K562 (cell line): ENCODE data around the gene PTPRM. TPM values are rescaled to one million over a fixed set of nuclear protein-coding genes. Genes with fewer than 3 reads are reported as not detected.

Source experiments
- CHD7 ChIP-seq: fragments of 200-600 bp; sonication (generic); IDR thresholded peaks from one replicate; pipeline ENCODE4 v1.6.1; 2012; ENCODE audit warnings: mild to moderate bottlenecking, low read depth, low read length, inconsistent platforms
- CTBP1 ChIP-seq: fragments of 450-650 bp; IDR thresholded peaks from 2 replicates; pipeline ENCODE4 v1.6.1; 2016; ENCODE audit warnings: borderline replicate concordance
- GATA2 ChIP-seq: sonication (generic); formaldehyde crosslinking; IDR thresholded peaks from 2 replicates; pipeline ENCODE4 v1.4.0; 2020; ENCODE audit warnings: mild to moderate bottlenecking, missing genetic modification reagents
- MAFF ChIP-seq: IDR thresholded peaks from 2 replicates; pipeline ENCODE4 v1.6.1; 2012; ENCODE audit warnings: low read length, improper control_type of control experiment
- NFIC ChIP-seq: fragments of 450-650 bp; IDR thresholded peaks from 2 replicates; pipeline ENCODE4 v1.6.1; 2017; ENCODE audit warnings: mild to moderate bottlenecking, inconsistent platforms
- NR2C2 ChIP-seq, 2 experiments: fragments of 200-800 bp in 1 of 2; sonication (Bioruptor generic) in 1 of 2; sonication (generic) in 1 of 2; formaldehyde crosslinking in 1 of 2; IDR thresholded peaks; 2 replicates each; pipeline versions ENCODE4 v1.6.1 to v1.8.0; 2016 to 2022; ENCODE audit warnings: mild to moderate bottlenecking in 1 of 2, missing compliant biosample characterization in 1 of 2, missing genetic modification characterization in 1 of 2, missing genetic modification reagents in 1 of 2
- PHTF2 ChIP-seq: fragments of 250-450 bp; sonication (Bioruptor Pico); IDR thresholded peaks from 2 replicates; pipeline ENCODE4 v1.5.0; 2021; ENCODE audit warnings: mild to moderate bottlenecking
- SMAD1 ChIP-seq: fragments of 150-350 bp; IDR thresholded peaks from 2 replicates; pipeline ENCODE4 v1.6.1; 2014; ENCODE audit warnings: low read length, low read depth; ENCODE audit not compliant: partially characterized antibody
- SMAD3 ChIP-seq: fragments of 450-650 bp; formaldehyde crosslinking; conservative IDR thresholded peaks from 2 replicates; pipeline ENCODE4 v1.4.0; 2020; ENCODE audit warnings: mild to moderate bottlenecking
- THAP7 ChIP-seq: fragments of 250-450 bp; sonication (Bioruptor Pico); IDR thresholded peaks from 2 replicates; pipeline ENCODE4 v1.5.0; 2021
- ZBED1 ChIP-seq: IDR thresholded peaks from 2 replicates; pipeline ENCODE4 v1.6.1; 2014
- ZNF197 ChIP-seq: fragments of 200-800 bp; sonication (Bioruptor generic); IDR thresholded peaks from 2 replicates; pipeline ENCODE4 v1.6.1; 2016; ENCODE audit warnings: low read depth, missing genetic modification characterization, missing compliant biosample characterization
- ZNF354B ChIP-seq: fragments of 250-450 bp; sonication (Bioruptor Pico); IDR thresholded peaks from 2 replicates; pipeline ENCODE4 v1.4.0; 2020
- ZNF655 ChIP-seq: fragments of 250-450 bp; sonication (Bioruptor Pico); IDR thresholded peaks from 2 replicates; pipeline ENCODE4 v1.5.0; 2021
- ZNF76 ChIP-seq: fragments of 250-450 bp; sonication (Bioruptor Pico); IDR thresholded peaks from 2 replicates; pipeline ENCODE4 v1.4.0; 2020; ENCODE audit warnings: mild to moderate bottlenecking, moderate library complexity, borderline replicate concordance
- polyA plus RNA-seq, 8 experiments: library from polyadenylated mRNA; depleted of rRNA in 4 of 8; stranded (reverse) in 5 of 8; unstranded in 3 of 8; fragments of >200 nt; fragmentation: Nextera tagmentation in 2 of 8; fragmentation: Illumina TruSeq in 1 of 8; extraction: Ambion mirVana in 2 of 8; extraction: Trizol in 1 of 8; gene quantifications; 2 replicates each; pipeline versions ENCODE4 v1.2.1 to v1.2.3, GENCODE V29; 2011 to 2014; ENCODE audit warnings: inconsistent platforms in 1 of 8, missing spikeins in 1 of 8
- total RNA-seq, 7 experiments: library from RNA; depleted of rRNA in 6 of 7; stranded (reverse); fragments of >200 nt in 6 of 7; fragmentation: Illumina TruSeq in 2 of 7; extraction: Trizol in 2 of 7; gene quantifications; 2 replicates each; pipeline versions ENCODE4 v1.2.1 to v1.2.3, GENCODE V29; 2011 to 2021; ENCODE audit warnings: low replicate concordance in 1 of 7

PTPRM gene
- total and polyA plus RNA-seq, 9 of the 15 experiments (the other 6 are each of a cell fraction or from before 2014, with no cell fraction given): 0.03 to 0.16 (median 0.08) TPM; not detected in 3

- TF ChIP-seq CHD7 (no peak), NFIC (no peak), ZNF76 (CRISPR knock-in tag) (no peak), PHTF2 (no peak), SMAD1 (no peak), GATA2 (no peak), MAFF (no peak), CTBP1 (no peak), ZNF655 (CRISPR knock-in tag) (no peak), ZNF354B (no peak), ZBED1 (no peak), NR2C2 (CRISPR knock-in tag; IDR thresholded peaks at IDR 0.05) (no peak), NR2C2 (tag; IDR thresholded peaks at IDR 0.05) (no peak), SMAD3 (CRISPR knock-in tag) (no peak), THAP7 (CRISPR knock-in tag) (no peak), ZNF197 (CRISPR knock-in tag) (no peak)
Observed at GRCh38 chr18:7757175-7757574, 190.1 kb downstream of the PTPRM start (continued).
